Muscle of leg (tissue), 11 donors: ENCODE results near the gene KLHL33. TPM values are rescaled to one million over a fixed set of nuclear protein-coding genes. Genes with fewer than 3 reads are reported as not detected.

ENCODE experiments used
- DNase-seq: peaks from one replicate; pipeline ENCODE4 v3.0.0; 2013
- H3K27ac ChIP-seq: one replicate; pipeline ENCODE4 v1.5.1; 2013; ENCODE audit warnings: mild to moderate bottlenecking, low read length, control low read depth
- H3K27me3 ChIP-seq: one replicate; pipeline ENCODE4 v1.6.1; 2013; ENCODE audit warnings: low read length; ENCODE audit not compliant: control insufficient read depth, insufficient read depth
- H3K36me3 ChIP-seq: one replicate; pipeline ENCODE4 v1.6.1; 2013; ENCODE audit warnings: low read length; ENCODE audit not compliant: control insufficient read depth, insufficient read depth
- H3K4me1 ChIP-seq: one replicate; pipeline ENCODE4 v1.6.1; 2013; ENCODE audit warnings: low read length; ENCODE audit not compliant: control insufficient read depth, insufficient read depth
- H3K4me3 ChIP-seq: one replicate; pipeline ENCODE4 v1.5.1; 2013; ENCODE audit warnings: low read length, control low read depth
- H3K9me3 ChIP-seq: replicated peaks from 2 replicates; pipeline ENCODE4 v1.6.1; 2013; ENCODE audit warnings: low read depth, low read length; ENCODE audit not compliant: control insufficient read depth
- WGBS: methylation state at CpG from one replicate; pipeline ENCODE4 v1.1.5; 2013; ENCODE audit warnings: missing lambda C conversion rate; ENCODE audit not compliant: insufficient coverage; 5-methylcytosine and 5-hydroxymethylcytosine counted together
- polyA plus RNA-seq, 8 donors: library from polyadenylated mRNA; unstranded; fragments of 120-200 nt; gene quantifications; one replicate each; pipeline versions ENCODE4 v1.2.1 to v1.2.3, GENCODE V29; 2013; ENCODE audit warnings: inconsistent platforms in 1 of 8, low replicate concordance in 1 of 8; ENCODE audit not compliant: insufficient read length in 8 of 8, insufficient read depth in 1 of 8
- total RNA-seq: library from RNA; stranded (reverse); fragments of 120-200 nt; gene quantifications from one replicate; pipeline ENCODE4 v1.2.4, GENCODE V29; 2013

KLHL33 gene
- total and polyA plus RNA-seq, 9 donors = 0.37 to 2.5 (median 1.1) TPM

DNA sequence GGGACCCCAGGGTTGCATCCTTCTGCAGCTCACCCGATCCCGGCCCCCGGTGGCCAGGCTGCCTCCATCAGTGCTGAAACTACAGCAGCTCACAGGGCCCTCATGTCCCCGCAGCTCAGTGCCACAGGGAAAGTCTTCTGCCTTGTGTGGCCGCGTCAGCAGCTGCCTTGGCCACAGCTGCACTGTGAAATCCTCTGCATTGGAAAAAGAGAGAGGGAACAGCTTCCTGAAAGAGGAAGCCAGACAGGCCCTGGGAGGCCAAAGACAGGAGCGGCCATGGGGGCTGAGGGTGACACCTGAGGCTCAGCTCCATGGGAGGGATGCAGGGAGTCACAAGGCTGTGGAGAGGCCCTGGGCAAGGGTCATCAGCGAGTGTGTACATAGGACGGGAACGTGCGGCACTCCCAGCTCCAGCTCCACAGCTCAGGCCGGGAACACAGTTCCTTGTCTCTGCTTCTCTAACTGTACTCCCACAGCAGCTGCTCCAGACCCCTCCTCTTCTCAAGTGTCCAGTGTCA lies 59.8 kb downstream of the KLHL33 start:
- no peak overlapping the region for H3K27ac ChIP-seq
- peaks cover 3% of the 10 kb centered on the region for H3K4me1 ChIP-seq
- H3K27me3 ChIP-seq = no peaks in the 10 kb centered on the region
- peak; percentile 16 for DNase-seq
- H3K9me3 ChIP-seq = no peaks in the 10 kb centered on the region
- H3K4me3 ChIP-seq = no peak overlapping the region
- 85% methylated on average over 12 of the region's 12 CpGs for WGBS
- H3K36me3 ChIP-seq = peaks cover 88% of the 10 kb centered on the region

Other genes with a start within 250 kb of the KLHL33 start
- not detected for gene OR11G2, start 245.3 kb downstream of the KLHL33 start, total RNA-seq
- not detected for gene OR11G2, start 245.3 kb downstream of the KLHL33 start, polyA plus RNA-seq
- gene OR11H6, start 212.5 kb downstream of the KLHL33 start, total RNA-seq = not detected
- not detected for gene OR11H6, start 212.5 kb downstream of the KLHL33 start, polyA plus RNA-seq
- not detected for gene OR11H7, start 207.2 kb downstream of the KLHL33 start, total RNA-seq
- under 1 TPM in 3 of 8 donors, not detected in 5; 0.15 to 0.38 (median 0.31) TPM for gene OR11H7, start 207.2 kb downstream of the KLHL33 start, polyA plus RNA-seq
- not detected for gene OR11H4, start 196.9 kb downstream of the KLHL33 start, total RNA-seq
- not detected for gene OR11H4, start 196.9 kb downstream of the KLHL33 start, polyA plus RNA-seq
- 16.0 TPM for gene TTC5, start 130.2 kb downstream of the KLHL33 start, total RNA-seq
- 10 to 100 TPM in 7 of 8 donors, 1 to 10 TPM in 1; 9.6 to 15.9 (median 11.7) TPM for gene TTC5, start 130.2 kb downstream of the KLHL33 start, polyA plus RNA-seq
- 76.1 TPM for gene CCNB1IP1, start 102.9 kb downstream of the KLHL33 start, total RNA-seq
- 10 to 100 TPM; 51.5 to 74.3 (median 65.6) TPM for gene CCNB1IP1, start 102.9 kb downstream of the KLHL33 start, polyA plus RNA-seq
- gene PARP2, start 92.5 kb downstream of the KLHL33 start, total RNA-seq = 21.8 TPM
- 10 to 100 TPM; 29.6 to 36.9 (median 33.4) TPM for gene PARP2, start 92.5 kb downstream of the KLHL33 start, polyA plus RNA-seq
- 14.8 TPM for gene TEP1, start 22.7 kb downstream of the KLHL33 start, total RNA-seq
- 10 to 100 TPM; 12.2 to 18.5 (median 15.8) TPM for gene TEP1, start 22.7 kb downstream of the KLHL33 start, polyA plus RNA-seq
- 28.8 TPM for gene OSGEP, start 18.6 kb upstream of the KLHL33 start, total RNA-seq
- 10 to 100 TPM; 26.4 to 47.5 (median 34.0) TPM for gene OSGEP, start 18.6 kb upstream of the KLHL33 start, polyA plus RNA-seq
- 60.0 TPM for gene APEX1, start 19.1 kb upstream of the KLHL33 start, total RNA-seq
- gene APEX1, start 19.1 kb upstream of the KLHL33 start, polyA plus RNA-seq = 100 to 1,000 TPM; 175 to 205 (median 185) TPM
- gene PIP4P1, start 25.3 kb upstream of the KLHL33 start, total RNA-seq = 13.7 TPM
- gene PIP4P1, start 25.3 kb upstream of the KLHL33 start, polyA plus RNA-seq = 10 to 100 TPM; 19.4 to 25.4 (median 20.5) TPM
- gene PNP, start 33.2 kb upstream of the KLHL33 start, total RNA-seq = 8.9 TPM
- 10 to 100 TPM in 7 of 8 donors, 1 to 10 TPM in 1; 9.8 to 16.5 (median 11.6) TPM for gene PNP, start 33.2 kb upstream of the KLHL33 start, polyA plus RNA-seq
- 0.09 TPM for gene RNASE10, start 69.4 kb upstream of the KLHL33 start, total RNA-seq
- under 1 TPM in 3 of 8 donors, not detected in 5; 0.16 to 0.27 (median 0.23) TPM for gene RNASE10, start 69.4 kb upstream of the KLHL33 start, polyA plus RNA-seq
- not detected for gene RNASE9, start 124.9 kb upstream of the KLHL33 start, total RNA-seq
- gene RNASE9, start 124.9 kb upstream of the KLHL33 start, polyA plus RNA-seq = not detected
- gene RNASE11, start 151.8 kb upstream of the KLHL33 start, total RNA-seq = not detected
- not detected for gene RNASE11, start 151.8 kb upstream of the KLHL33 start, polyA plus RNA-seq
- not detected for gene RNASE12, start 155.2 kb upstream of the KLHL33 start, total RNA-seq
- gene RNASE12, start 155.2 kb upstream of the KLHL33 start, polyA plus RNA-seq = not detected
- not detected for gene OR6S1, start 205.5 kb upstream of the KLHL33 start, total RNA-seq
- gene OR6S1, start 205.5 kb upstream of the KLHL33 start, polyA plus RNA-seq = not detected
- gene RNASE4, start 248.4 kb upstream of the KLHL33 start, total RNA-seq = 18.4 TPM
- 1 to 10 TPM; 2.4 to 8.4 (median 4.9) TPM for gene RNASE4, start 248.4 kb upstream of the KLHL33 start, polyA plus RNA-seq